ENCODE results near the gene SETD3.

GRCh38 chr14:99356031-99356608 is 124.5 kb downstream of the SETD3 start:
- TF ChIP-seq CTCF (IDR thresholded peaks at IDR 0.05; ENCODE audit: insufficient read depth, low read length, poor library complexity, severe bottlenecking) (no peak), EZH2phosphoT487 (conservative IDR thresholded peaks at IDR 0.05; ENCODE audit: low read length) (no peak)

All from SU-DHL-6 (cell line).